GM12875 (cell line): ENCODE results near the gene DEPDC7.

Experiments used
- H3K4me3 ChIP-seq: one replicate; pipeline ENCODE4 v1.5.1; 2011; ENCODE audit warnings: low read depth, low read length, control low read depth
- CTCF ChIP-seq: IDR thresholded peaks from 2 replicates; pipeline ENCODE4 v1.5.1; 2011; ENCODE audit warnings: low read depth, mild to moderate bottlenecking, control low read depth, inconsistent platforms, low read length, moderate library complexity, borderline replicate concordance; ENCODE audit not compliant: insufficient read depth

Gene DEPDC7

DNA sequence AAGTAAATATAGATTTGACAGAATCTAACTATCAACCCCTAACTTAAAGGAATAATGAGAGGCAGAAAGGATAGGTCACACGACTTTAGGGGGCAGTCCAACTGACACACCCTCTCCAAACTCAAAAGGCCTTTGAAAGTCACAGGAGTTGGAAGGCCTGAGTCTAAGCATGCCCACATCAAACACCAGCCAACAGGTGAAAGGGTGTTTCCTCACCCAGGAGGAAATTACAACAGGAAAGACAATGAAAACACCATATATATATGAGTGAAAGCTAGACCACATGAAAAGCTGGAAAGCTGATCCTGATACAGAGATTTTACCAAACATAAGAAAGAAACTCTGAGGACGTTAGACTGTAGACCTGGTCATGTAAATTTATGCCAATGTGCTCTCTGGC lies 10.5 kb upstream of the DEPDC7 start:
- no peak for TF ChIP-seq CTCF
- no peak overlapping the region for H3K4me3 ChIP-seq

DNA sequence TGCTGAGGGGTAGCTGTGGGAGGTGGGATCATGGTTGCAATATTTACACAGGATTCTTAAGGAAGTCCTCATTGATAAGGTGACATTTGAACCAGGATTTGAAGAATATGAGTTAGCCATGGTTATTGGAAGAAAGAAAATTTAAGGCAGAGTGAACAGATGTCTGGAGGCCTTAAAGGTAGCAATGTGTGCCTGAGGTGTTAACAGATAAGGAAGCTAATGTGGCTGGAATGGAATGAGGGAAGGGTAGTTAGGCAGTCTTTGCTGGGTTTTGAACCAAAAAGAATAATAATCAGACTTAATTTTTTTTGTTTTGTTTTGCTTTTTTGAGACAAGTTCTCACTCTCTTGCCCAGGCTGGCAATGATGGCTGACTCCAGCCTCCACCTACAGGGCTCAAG lies 9.7 kb upstream of the DEPDC7 start:
- no peak overlapping the region for H3K4me3 ChIP-seq
- no peak for TF ChIP-seq CTCF

DNA sequence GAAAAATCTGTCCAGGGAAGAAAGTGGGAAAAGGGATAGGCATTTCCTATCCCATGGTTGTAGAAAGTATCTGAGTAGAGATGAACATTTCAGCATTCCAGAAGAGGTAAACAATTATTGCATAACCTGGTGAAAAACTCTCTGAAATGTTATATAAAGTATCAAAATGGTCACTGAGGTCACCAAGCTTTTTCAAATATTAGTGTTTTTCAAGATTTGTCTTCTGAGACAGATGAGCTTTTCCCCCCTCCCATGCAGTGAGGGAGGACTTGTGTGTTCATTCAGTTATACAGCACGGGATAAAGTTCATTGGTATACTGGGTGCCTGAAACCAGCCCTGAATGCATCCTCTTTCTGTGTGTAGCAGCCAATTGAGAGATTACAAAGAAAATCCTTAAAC lies 1.9 kb upstream of the DEPDC7 start:
- no peak for TF ChIP-seq CTCF
- no peak overlapping the region for H3K4me3 ChIP-seq

GRCh38 chr11:33016654-33017053 lies 976 bp downstream of the DEPDC7 start:
- no peak for TF ChIP-seq CTCF
- no peak overlapping the region for H3K4me3 ChIP-seq

GRCh38 chr11:33017478-33017877 lies 1.8 kb downstream of the DEPDC7 start:
- H3K4me3 ChIP-seq: no peak overlapping the region
- no peak for TF ChIP-seq CTCF

DNA sequence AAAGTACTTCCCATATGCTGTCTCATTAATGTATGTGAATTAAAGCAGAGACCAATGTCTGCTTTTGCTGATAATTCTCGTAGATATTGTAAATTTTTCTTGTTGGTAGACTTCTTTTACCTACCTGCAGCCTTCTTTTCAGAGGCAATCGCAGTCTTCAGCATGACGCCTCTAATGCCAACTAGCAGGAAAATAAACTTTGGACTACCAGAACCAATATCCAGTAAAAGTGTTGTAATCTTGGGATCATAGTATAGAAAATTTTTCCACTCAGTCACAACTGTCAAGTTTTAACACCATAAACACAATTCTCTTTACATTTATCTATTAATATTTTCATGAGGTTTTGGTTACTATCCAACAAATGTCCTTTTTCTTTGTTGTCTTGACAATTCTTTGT lies 2.3 kb downstream of the DEPDC7 start:
- no peak for TF ChIP-seq CTCF
- H3K4me3 ChIP-seq: no peak overlapping the region

DNA sequence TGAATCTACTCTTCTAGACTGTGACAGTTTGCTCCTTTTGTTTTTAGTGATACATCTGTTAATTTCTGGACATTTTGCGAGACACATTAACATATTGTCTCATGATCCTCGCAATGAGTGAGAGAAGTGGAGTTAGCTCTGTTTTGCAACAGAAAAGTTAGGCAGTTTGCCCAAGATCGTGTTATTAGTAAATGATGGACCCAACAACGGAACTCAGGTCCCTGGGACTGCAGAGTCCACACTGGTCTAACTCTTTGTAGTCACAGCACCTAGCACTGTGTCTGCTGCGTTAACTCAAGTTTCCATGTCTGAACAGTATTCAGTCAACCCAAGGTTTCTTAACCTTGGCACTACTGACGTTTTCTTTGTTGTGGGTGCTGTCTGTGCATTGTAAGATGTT lies 3.2 kb downstream of the DEPDC7 start:
- no peak for TF ChIP-seq CTCF
- H3K4me3 ChIP-seq: no peak overlapping the region
